Cardiac muscle cell (in vitro differentiated cells and primary cell): ENCODE measurements around the gene RAP1GAP2. TPM values are rescaled to one million over a fixed set of nuclear protein-coding genes. Genes with fewer than 3 reads are reported as not detected.

Experiments used
- DNase-seq, 2 donors: peaks; one replicate each; pipeline versions ENCODE4 v3.0.0 to v3.0.0-alpha.2; 2010 to 2017; ENCODE audit warnings: low read depth in 1 of 2, low spot score in 1 of 2
- H3K27ac ChIP-seq: fragments of 200-600 bp; sonication (generic); 2 replicates; pipeline ENCODE4 v1.5.1; 2016
- H3K27me3 ChIP-seq: fragments of 200-600 bp; sonication (generic); 2 replicates; pipeline ENCODE4 v1.6.0; 2016; ENCODE audit warnings: control low read depth
- H3K36me3 ChIP-seq: fragments of 200-600 bp; sonication (generic); 2 replicates; pipeline ENCODE4 v1.5.1; 2016; ENCODE audit warnings: control low read depth
- H3K4me1 ChIP-seq: fragments of 200-600 bp; sonication (generic); 2 replicates; pipeline ENCODE4 v1.8.1; 2017; ENCODE audit warnings: low read depth, mild to moderate bottlenecking, mixed run types
- H3K4me3 ChIP-seq: fragments of 200-600 bp; sonication (generic); 2 replicates; pipeline ENCODE4 v1.5.1; 2016; ENCODE audit warnings: mild to moderate bottlenecking
- H3K9me3 ChIP-seq: fragments of 200-600 bp; sonication (generic); 2 replicates; pipeline ENCODE4 v1.5.1; 2017; ENCODE audit warnings: low read depth, mild to moderate bottlenecking, control low read depth
- polyA plus RNA-seq: library from polyadenylated mRNA; unstranded; fragments of >200 nt; fragmentation: Nextera tagmentation; extraction: Ambion mirVana; gene quantifications from 2 replicates; pipeline ENCODE4 v1.2.1, GENCODE V29; 2016
- total RNA-seq: library from RNA; depleted of rRNA; stranded (reverse); fragments of >200 nt; gene quantifications from 2 replicates; pipeline ENCODE4 v1.2.3, GENCODE V29; 2016
- TF ChIP-seq, protein P1 (sequence below): IDR thresholded peaks from 2 replicates; pipeline ENCODE4 v1.5.1; 2012; ENCODE audit warnings: low read depth, mild to moderate bottlenecking, low read length

RAP1GAP2 gene
- total and polyA plus RNA-seq, 2 experiments from 2014 or later = 1.2 to 2.9 TPM

DNA sequence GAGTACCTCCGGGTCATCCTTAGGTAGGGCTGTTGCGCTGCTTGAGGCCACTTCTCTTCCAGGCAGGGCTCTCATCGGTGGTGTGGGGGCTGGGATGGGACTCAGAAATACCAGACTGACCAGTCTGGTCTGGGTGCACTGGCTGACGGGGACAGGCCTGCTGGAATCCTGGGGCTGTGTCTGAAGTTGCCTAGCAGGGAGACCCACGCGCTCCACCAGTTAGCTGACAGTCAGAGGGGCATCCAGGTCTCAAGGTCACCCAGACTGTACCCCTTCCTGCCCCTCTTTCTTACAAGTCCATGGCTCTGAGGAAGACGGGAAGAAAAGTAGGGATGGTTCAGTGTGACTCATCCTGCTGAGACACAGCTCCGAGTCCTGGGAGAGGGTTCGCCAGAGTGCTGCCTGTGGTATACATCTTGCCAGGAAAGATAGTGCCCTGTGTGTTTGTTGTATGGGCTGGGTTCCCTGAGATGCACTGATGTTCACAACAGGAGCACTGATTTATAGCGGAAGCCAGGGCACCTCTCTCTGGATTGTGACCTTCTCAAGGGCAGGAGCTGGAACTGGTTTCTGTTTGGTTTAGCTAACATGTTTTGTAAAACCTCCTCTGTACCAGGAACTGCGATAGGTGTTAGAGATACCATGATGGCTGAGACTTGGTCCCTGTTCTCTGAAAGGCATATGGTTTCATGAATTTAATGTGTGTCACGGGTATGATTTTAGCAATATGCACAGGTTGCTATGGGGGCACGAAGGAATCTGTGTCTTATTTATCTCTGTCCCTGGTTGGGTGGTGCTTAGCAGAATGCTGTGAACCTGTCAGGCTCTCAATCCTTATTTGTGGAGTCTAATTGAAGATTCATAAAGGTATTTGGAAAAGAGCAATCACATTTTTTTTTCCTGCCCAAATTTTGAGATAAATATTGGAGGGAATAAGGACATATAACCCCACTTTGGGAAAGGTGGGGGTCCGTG, 169.7 kb downstream of the RAP1GAP2 start:
- peak; percentile 22 to 58 for DNase-seq
- Histone ChIP-seq H3K27me3 (no peaks in the 10 kb centered on the region), H3K36me3 (no peaks in the 10 kb centered on the region), H3K4me1 (peaks cover 10% of the 10 kb centered on the region), H3K4me3 (no peak overlapping the region), H3K27ac (no peak overlapping the region), H3K9me3 (no peaks in the 10 kb centered on the region)
- TF ChIP-seq, protein P1, sequence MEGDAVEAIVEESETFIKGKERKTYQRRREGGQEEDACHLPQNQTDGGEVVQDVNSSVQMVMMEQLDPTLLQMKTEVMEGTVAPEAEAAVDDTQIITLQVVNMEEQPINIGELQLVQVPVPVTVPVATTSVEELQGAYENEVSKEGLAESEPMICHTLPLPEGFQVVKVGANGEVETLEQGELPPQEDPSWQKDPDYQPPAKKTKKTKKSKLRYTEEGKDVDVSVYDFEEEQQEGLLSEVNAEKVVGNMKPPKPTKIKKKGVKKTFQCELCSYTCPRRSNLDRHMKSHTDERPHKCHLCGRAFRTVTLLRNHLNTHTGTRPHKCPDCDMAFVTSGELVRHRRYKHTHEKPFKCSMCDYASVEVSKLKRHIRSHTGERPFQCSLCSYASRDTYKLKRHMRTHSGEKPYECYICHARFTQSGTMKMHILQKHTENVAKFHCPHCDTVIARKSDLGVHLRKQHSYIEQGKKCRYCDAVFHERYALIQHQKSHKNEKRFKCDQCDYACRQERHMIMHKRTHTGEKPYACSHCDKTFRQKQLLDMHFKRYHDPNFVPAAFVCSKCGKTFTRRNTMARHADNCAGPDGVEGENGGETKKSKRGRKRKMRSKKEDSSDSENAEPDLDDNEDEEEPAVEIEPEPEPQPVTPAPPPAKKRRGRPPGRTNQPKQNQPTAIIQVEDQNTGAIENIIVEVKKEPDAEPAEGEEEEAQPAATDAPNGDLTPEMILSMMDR = no peak

DNA sequence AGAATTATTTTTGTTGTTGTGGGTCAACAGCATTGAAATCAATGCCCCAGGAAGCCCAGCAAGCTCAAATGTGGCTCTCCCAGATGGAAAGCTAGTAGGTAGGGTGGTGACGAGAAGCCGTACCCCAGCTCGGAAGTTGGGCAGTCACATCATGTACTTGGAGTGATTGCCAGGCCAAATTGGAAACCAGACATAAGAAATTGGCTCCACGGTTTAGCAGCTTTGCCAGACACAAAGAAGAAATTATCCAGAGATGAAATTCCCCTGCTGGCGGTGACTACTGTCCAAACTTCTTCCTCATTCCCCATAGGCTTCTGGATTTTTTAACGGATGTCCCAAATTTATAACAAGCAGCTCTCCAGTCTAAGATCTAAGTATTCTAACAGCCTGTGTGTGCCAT, 171.3 kb downstream of the RAP1GAP2 start:
- TF ChIP-seq, protein P1 = no peak
- H3K27me3 ChIP-seq = no peaks in the 10 kb centered on the region

DNA sequence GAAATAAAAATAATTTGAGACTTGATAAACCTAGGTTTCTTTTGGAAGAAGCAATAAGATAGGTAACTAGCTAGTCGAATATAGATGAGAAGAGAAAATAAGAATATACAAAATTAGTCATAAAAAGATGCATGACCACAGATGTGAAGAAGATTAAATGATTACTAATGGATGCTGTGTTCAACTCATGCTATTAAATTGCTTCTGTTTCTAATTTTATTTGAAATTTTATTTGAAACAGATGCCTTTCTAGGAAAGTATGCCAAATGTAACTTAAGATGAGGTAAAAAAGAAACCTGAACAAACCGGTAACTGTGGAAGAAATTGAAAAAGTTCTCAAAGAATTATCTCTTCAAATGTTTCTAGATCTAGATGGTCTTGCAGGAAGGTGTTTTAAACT, 175.6 kb downstream of the RAP1GAP2 start:
- Histone ChIP-seq H3K27me3 (no peaks in the 10 kb centered on the region), H3K36me3 (no peaks in the 10 kb centered on the region), H3K4me3 (no peak overlapping the region), H3K9me3 (no peaks in the 10 kb centered on the region), H3K27ac (no peak overlapping the region), H3K4me1 (no peaks in the 10 kb centered on the region)
- DNase-seq = no peak
- TF ChIP-seq, protein P1 = no peak

More for the DNA sequence above, 171.3 kb downstream of the RAP1GAP2 start:
- Histone ChIP-seq H3K4me3 (no peak overlapping the region), H3K9me3 (no peaks in the 10 kb centered on the region), H3K27ac (no peak overlapping the region), H3K4me1 (peaks cover 10% of the 10 kb centered on the region), H3K36me3 (no peaks in the 10 kb centered on the region)
- no peak for DNase-seq

DNA sequence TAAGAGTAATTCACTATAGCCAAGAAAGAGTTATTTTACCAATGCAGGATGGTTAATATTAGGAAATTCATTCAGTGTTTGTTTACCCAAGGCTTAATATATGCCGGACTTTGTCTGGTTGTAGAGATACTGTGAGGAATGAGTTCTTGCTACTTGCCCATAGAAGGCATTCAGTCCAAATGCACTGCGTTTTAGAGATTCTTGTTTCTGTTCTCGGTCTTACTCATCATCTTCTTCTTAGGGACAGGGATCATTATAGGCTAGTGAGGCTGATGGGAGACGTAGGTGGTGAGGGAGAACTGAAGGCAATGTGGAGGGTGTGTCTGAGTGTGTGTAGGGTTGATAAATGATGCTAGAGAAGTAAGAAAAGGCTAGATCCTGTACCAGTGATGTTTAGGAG, 176.5 kb downstream of the RAP1GAP2 start:
- H3K4me3 ChIP-seq = no peak overlapping the region
- H3K36me3 ChIP-seq = no peaks in the 10 kb centered on the region
- peaks cover under 1% of the 10 kb centered on the region for H3K4me1 ChIP-seq
- H3K27ac ChIP-seq = no peak overlapping the region
- DNase-seq = no peak
- TF ChIP-seq, protein P1 = no peak
- no peaks in the 10 kb centered on the region for H3K9me3 ChIP-seq
- no peaks in the 10 kb centered on the region for H3K27me3 ChIP-seq

DNA sequence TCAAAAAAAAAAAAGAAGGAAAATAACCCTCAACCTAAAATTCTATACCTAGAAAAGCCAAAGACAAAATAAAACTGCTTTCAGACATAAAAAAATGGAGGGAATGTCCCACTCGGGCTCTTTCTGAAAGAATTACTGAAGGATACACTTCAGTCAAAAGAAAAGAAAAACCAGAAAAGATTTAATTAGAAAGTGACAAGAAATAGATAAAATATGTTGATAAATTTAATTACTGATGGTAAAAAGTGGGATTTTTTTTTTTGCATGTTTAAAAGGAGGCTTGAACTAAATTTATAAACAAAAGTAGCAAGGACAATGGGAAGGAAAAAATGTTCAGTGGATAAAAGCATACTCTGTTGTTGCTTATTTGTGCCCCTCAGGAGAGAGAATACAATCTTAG, 178.1 kb downstream of the RAP1GAP2 start:
- Histone ChIP-seq H3K36me3 (no peaks in the 10 kb centered on the region), H3K27me3 (no peaks in the 10 kb centered on the region), H3K4me1 (peaks cover 6% of the 10 kb centered on the region), H3K9me3 (no peaks in the 10 kb centered on the region), H3K4me3 (no peak overlapping the region), H3K27ac (no peak overlapping the region)
- TF ChIP-seq, protein P1 = no peak
- no peak for DNase-seq
